CD8-positive, alpha-beta memory T cell (primary cell): ENCODE results near the gene FRS2. TPM values are rescaled to one million over a fixed set of nuclear protein-coding genes. Genes with fewer than 3 reads are reported as not detected.

Experiments
- CTCF ChIA-PET: fragments of 350-600 bp; sonication (Branson Sonifier 250); formaldehyde crosslinking; loops from one replicate; lab custom pipeline; 2021; ENCODE audit warnings: antibody characterized with exemption; lab: Charles Lee
- POLR2A ChIA-PET: fragments of 350-600 bp; sonication (Branson Sonifier 250); formaldehyde crosslinking; loops from one replicate; lab custom pipeline; 2021; ENCODE audit warnings: antibody characterized with exemption; lab: Charles Lee
- DNase-seq, 5 donors: peaks; one replicate each; pipeline versions ENCODE4 v3.0.0 to v3.0.0-alpha.2; 2020 to 2022; ENCODE audit warnings: mixed read lengths in 1 of 5
- H3K27ac ChIP-seq: one replicate; pipeline ENCODE4 v1.7.0; 2013; ENCODE audit warnings: low read depth, mild to moderate bottlenecking, low read length, moderate library complexity
- H3K27me3 ChIP-seq: 2 replicates; pipeline ENCODE4 v1.7.0; 2013; ENCODE audit warnings: low read length, mild to moderate bottlenecking; ENCODE audit not compliant: insufficient read depth, poor library complexity, severe bottlenecking
- H3K36me3 ChIP-seq: 2 replicates; pipeline ENCODE4 v1.7.0; 2013; ENCODE audit warnings: mild to moderate bottlenecking, low read length, moderate library complexity; ENCODE audit not compliant: insufficient read depth
- H3K4me1 ChIP-seq: 2 replicates; pipeline ENCODE4 v1.7.0; 2013; ENCODE audit warnings: mild to moderate bottlenecking, low read length, moderate library complexity; ENCODE audit not compliant: insufficient read depth
- H3K4me3 ChIP-seq: 2 replicates; pipeline ENCODE4 v1.7.0; 2013; ENCODE audit warnings: mild to moderate bottlenecking, low read length
- H3K9me3 ChIP-seq: 2 replicates; pipeline ENCODE4 v1.7.0; 2013; ENCODE audit warnings: mild to moderate bottlenecking, low read length
- H3K27ac Mint-ChIP-seq, 8 donors: one replicate each; pipeline ENCODE4 v1.8.0; 2020 to 2021; ENCODE audit warnings: mixed read lengths in 8 of 8, mild to moderate bottlenecking in 6 of 8, inconsistent platforms in 3 of 8, moderate library complexity in 3 of 8
- H3K27me3 Mint-ChIP-seq, 2 donors: one replicate each; pipeline ENCODE4 v1.8.0; 2020 to 2021; ENCODE audit warnings: mixed read lengths in 2 of 2, mild to moderate bottlenecking in 1 of 2, moderate library complexity in 1 of 2
- H3K36me3 Mint-ChIP-seq, 3 donors: one replicate each; pipeline ENCODE4 v1.8.0; 2020 to 2021; ENCODE audit warnings: mixed read lengths in 3 of 3, inconsistent platforms in 1 of 3, mild to moderate bottlenecking in 1 of 3
- H3K4me1 Mint-ChIP-seq, 3 donors: one replicate each; pipeline ENCODE4 v1.8.0; 2020 to 2021; ENCODE audit warnings: mixed read lengths in 3 of 3, inconsistent platforms in 1 of 3, mild to moderate bottlenecking in 1 of 3
- H3K4me3 Mint-ChIP-seq, 7 donors: one replicate each; pipeline ENCODE4 v1.8.0; 2020 to 2021; ENCODE audit warnings: mixed read lengths in 7 of 7, mild to moderate bottlenecking in 6 of 7, moderate library complexity in 4 of 7, inconsistent platforms in 2 of 7
- H3K9me3 Mint-ChIP-seq, 5 donors: one replicate each; pipeline ENCODE4 v1.8.0; 2020 to 2022; ENCODE audit warnings: mixed read lengths in 5 of 5, mild to moderate bottlenecking in 3 of 5, moderate library complexity in 2 of 5, inconsistent platforms in 1 of 5
- polyA plus RNA-seq: library from polyadenylated mRNA; unstranded; fragments of 300-500 nt; fragmentation: Illumina TruSeq; gene quantifications from one replicate; pipeline ENCODE4 v1.2.3, GENCODE V29; 2021
- total RNA-seq, 2 experiments: library from RNA; stranded (reverse); gene quantifications; one replicate each; pipeline ENCODE4 v1.2.3, GENCODE V29; 2021

The FRS2 gene
- total and polyA plus RNA-seq, 3 experiments from 2014 or later = 9.1 to 13.1 (median 9.8) TPM

GRCh38 chr12:69575346-69575745, 105.2 kb downstream of the FRS2 start:
- H3K4me1 Mint-ChIP-seq = no peaks in the 10 kb centered on the region
- Histone ChIP-seq H3K27me3 (no peaks in the 10 kb centered on the region), H3K4me1 (no peaks in the 10 kb centered on the region), H3K4me3 (no peak overlapping the region), H3K36me3 (peaks cover 10% of the 10 kb centered on the region), H3K9me3 (no peaks in the 10 kb centered on the region), H3K27ac (no peak overlapping the region)
- H3K27me3 Mint-ChIP-seq = no peaks in the 10 kb centered on the region
- POLR2A ChIA-PET = no interaction called here
- peaks cover 0 to 47% (median 24%) of the 10 kb centered on the region in 3 donors for H3K36me3 Mint-ChIP-seq
- H3K27ac Mint-ChIP-seq = peak overlapping the region in 2 of 8 donors; percentile 30 to 64
- no peak for DNase-seq
- CTCF ChIA-PET = no interaction called here
- no peaks in the 10 kb centered on the region for H3K9me3 Mint-ChIP-seq
- no peak overlapping the region for H3K4me3 Mint-ChIP-seq

- Mint-ChIP-seq H3K27ac (no peak overlapping the region), H3K36me3 (peaks cover 0 to 27% (median 11%) of the 10 kb centered on the region in 3 donors), H3K4me3 (no peak overlapping the region), H3K4me1 (no peaks in the 10 kb centered on the region), H3K9me3 (no peaks in the 10 kb centered on the region), H3K27me3 (no peaks in the 10 kb centered on the region)
- H3K27me3 ChIP-seq = no peaks in the 10 kb centered on the region
- no peak overlapping the region for H3K4me3 ChIP-seq
- H3K27ac ChIP-seq = no peak overlapping the region
- DNase-seq = no peak
- ChIA-PET POLR2A (no interaction called here), CTCF (no interaction called here)
- peaks cover 3% of the 10 kb centered on the region for H3K36me3 ChIP-seq
- H3K4me1 ChIP-seq = no peaks in the 10 kb centered on the region
- no peaks in the 10 kb centered on the region for H3K9me3 ChIP-seq
Measured at GRCh38 chr12:69578283-69578682, 108.1 kb downstream of the FRS2 start.

GRCh38 chr12:69579029-69579428, 108.8 kb downstream of the FRS2 start:
- H3K4me3 Mint-ChIP-seq = no peak overlapping the region
- H3K4me1 ChIP-seq = no peaks in the 10 kb centered on the region

GRCh38 chr12:69580074-69580473, 109.9 kb downstream of the FRS2 start:
- no peak overlapping the region for H3K27ac ChIP-seq
- H3K36me3 ChIP-seq = no peaks in the 10 kb centered on the region
- peak overlapping the region in 1 of 7 donors; percentile 7 for H3K4me3 Mint-ChIP-seq
- no peaks in the 10 kb centered on the region for H3K4me1 ChIP-seq
- no peaks in the 10 kb centered on the region for H3K9me3 ChIP-seq
- H3K4me1 Mint-ChIP-seq = peaks cover 0 to 5% (median 5%) of the 10 kb centered on the region in 3 donors
- DNase-seq = no peak
- no peak overlapping the region for H3K4me3 ChIP-seq
- POLR2A ChIA-PET = no interaction called here
- H3K27me3 ChIP-seq = no peaks in the 10 kb centered on the region
- H3K36me3 Mint-ChIP-seq = peaks cover 0 to 9% (median 1%) of the 10 kb centered on the region in 3 donors
- CTCF ChIA-PET = interaction anchor here (5.0 kb wide), 1 partner anchor 9 kb away, joined by 25 read pairs; no protein-coding TSS in a partner anchor
- no peaks in the 10 kb centered on the region for H3K9me3 Mint-ChIP-seq
- H3K27me3 Mint-ChIP-seq = no peaks in the 10 kb centered on the region
- H3K27ac Mint-ChIP-seq = peak overlapping the region in 1 of 8 donors; percentile 3

More at GRCh38 chr12:69579029-69579428, 108.8 kb downstream of the FRS2 start:
- Histone ChIP-seq H3K9me3 (no peaks in the 10 kb centered on the region), H3K36me3 (peaks cover 3% of the 10 kb centered on the region), H3K27ac (no peak overlapping the region), H3K4me3 (no peak overlapping the region), H3K27me3 (no peaks in the 10 kb centered on the region)
- Mint-ChIP-seq H3K9me3 (no peaks in the 10 kb centered on the region), H3K36me3 (peaks cover 0 to 20% (median 10%) of the 10 kb centered on the region in 3 donors), H3K27ac (no peak overlapping the region), H3K27me3 (no peaks in the 10 kb centered on the region), H3K4me1 (peaks cover 0 to 2% (median 0%) of the 10 kb centered on the region in 3 donors)
- DNase-seq = no peak
- POLR2A ChIA-PET = no interaction called here
- CTCF ChIA-PET = interaction anchor here (1.1 kb wide), 1 partner anchor 8 kb away, joined by 4 read pairs; no protein-coding TSS in a partner anchor

- H3K4me1 Mint-ChIP-seq = peaks cover 11 to 12% (median 11%) of the 10 kb centered on the region in 3 donors
- peak overlapping the region in 3 of 8 donors; percentile 51 to 66 (median 54) for H3K27ac Mint-ChIP-seq
- ChIA-PET CTCF (interaction anchor here (5.0 kb wide), 1 partner anchor 12 kb away, joined by 25 read pairs; no protein-coding TSS in a partner anchor), POLR2A (no interaction called here)
- H3K4me3 ChIP-seq = no peak overlapping the region
- no peaks in the 10 kb centered on the region for H3K27me3 ChIP-seq
- peak overlapping the region in 3 of 7 donors; percentile 19 to 100 (median 48) for H3K4me3 Mint-ChIP-seq
- peaks cover 11% of the 10 kb centered on the region for H3K36me3 ChIP-seq
- H3K36me3 Mint-ChIP-seq = peaks cover 0 to 20% (median 2%) of the 10 kb centered on the region in 3 donors
- DNase-seq = no peak
- H3K4me1 ChIP-seq = peaks cover 10% of the 10 kb centered on the region
- H3K27me3 Mint-ChIP-seq = no peaks in the 10 kb centered on the region
- no peaks in the 10 kb centered on the region for H3K9me3 Mint-ChIP-seq
- no peaks in the 10 kb centered on the region for H3K9me3 ChIP-seq
- no peak overlapping the region for H3K27ac ChIP-seq
Measured at GRCh38 chr12:69583203-69583602, 113.0 kb downstream of the FRS2 start.

GRCh38 chr12:69585189-69586062, 115.2 kb downstream of the FRS2 start, which contains the start of gene CCT2:
Gene CCT2, plus strand, starts transcription at chr12:69585459. Its CDS starts 63 bp downstream, at chr12:69585522.
- no peaks in the 10 kb centered on the region for H3K27me3 Mint-ChIP-seq
- Histone ChIP-seq H3K4me1 (peaks cover 10% of the 10 kb centered on the region), H3K9me3 (no peaks in the 10 kb centered on the region), H3K4me3 (peak within 1 kb of the TSS; percentile 99), H3K36me3 (peaks cover 30% of the 10 kb centered on the region), H3K27me3 (no peaks in the 10 kb centered on the region), H3K27ac (peak within 1 kb of the TSS; percentile 99)
- POLR2A ChIA-PET = interaction anchor here (0.6 to 1.2 kb wide), 2 partner anchors 228 to 255 kb away, joined by 4 to 5 read pairs; no protein-coding TSS in a partner anchor
- H3K4me3 Mint-ChIP-seq = peak within 1 kb of the TSS; percentile 94 to 100 (median 96)
- no peaks in the 10 kb centered on the region for H3K9me3 Mint-ChIP-seq
- DNase-seq = peak; percentile 95 to 98 (median 95)
- H3K36me3 Mint-ChIP-seq = peaks cover 0 to 42% (median 14%) of the 10 kb centered on the region in 3 donors
- CTCF ChIA-PET = no interaction called here
- peak within 1 kb of the TSS; percentile 94 to 99 (median 96) for H3K27ac Mint-ChIP-seq
- peaks cover 12 to 22% (median 20%) of the 10 kb centered on the region in 3 donors for H3K4me1 Mint-ChIP-seq

GRCh38 chr12:69588527-69588926, 118.3 kb downstream of the FRS2 start:
- Histone ChIP-seq H3K4me1 (peaks cover 10% of the 10 kb centered on the region), H3K4me3 (no peak overlapping the region), H3K27me3 (no peaks in the 10 kb centered on the region), H3K9me3 (no peaks in the 10 kb centered on the region), H3K36me3 (peaks cover 55% of the 10 kb centered on the region), H3K27ac (no peak overlapping the region)
- H3K27ac Mint-ChIP-seq = peak overlapping the region in 1 of 8 donors; percentile 33
- no peaks in the 10 kb centered on the region for H3K27me3 Mint-ChIP-seq
- CTCF ChIA-PET = no interaction called here
- DNase-seq = no peak
- H3K4me1 Mint-ChIP-seq = peaks cover 14 to 22% (median 20%) of the 10 kb centered on the region in 3 donors
- no peaks in the 10 kb centered on the region for H3K9me3 Mint-ChIP-seq
- H3K4me3 Mint-ChIP-seq = no peak overlapping the region
- peaks cover 6 to 71% (median 19%) of the 10 kb centered on the region in 3 donors for H3K36me3 Mint-ChIP-seq
- POLR2A ChIA-PET = no interaction called here

GRCh38 chr12:69589082-69589481, 118.9 kb downstream of the FRS2 start:
- CTCF ChIA-PET = no interaction called here
- peak overlapping the region in 1 of 7 donors; percentile 8 for H3K4me3 Mint-ChIP-seq
- H3K36me3 Mint-ChIP-seq = peaks cover 11 to 76% (median 20%) of the 10 kb centered on the region in 3 donors
- no peaks in the 10 kb centered on the region for H3K27me3 Mint-ChIP-seq
- H3K4me1 Mint-ChIP-seq = peaks cover 13 to 23% (median 20%) of the 10 kb centered on the region in 3 donors
- Histone ChIP-seq H3K27ac (no peak overlapping the region), H3K4me1 (peaks cover 10% of the 10 kb centered on the region), H3K4me3 (no peak overlapping the region), H3K36me3 (peaks cover 60% of the 10 kb centered on the region), H3K9me3 (no peaks in the 10 kb centered on the region), H3K27me3 (no peaks in the 10 kb centered on the region)
- POLR2A ChIA-PET = no interaction called here
- no peak for DNase-seq
- H3K27ac Mint-ChIP-seq = peak overlapping the region in 3 of 8 donors; percentile 29 to 87 (median 33)
- H3K9me3 Mint-ChIP-seq = no peaks in the 10 kb centered on the region
